Measurements from ENCODE around the gene PIGZ.

Gene PIGZ

DNA sequence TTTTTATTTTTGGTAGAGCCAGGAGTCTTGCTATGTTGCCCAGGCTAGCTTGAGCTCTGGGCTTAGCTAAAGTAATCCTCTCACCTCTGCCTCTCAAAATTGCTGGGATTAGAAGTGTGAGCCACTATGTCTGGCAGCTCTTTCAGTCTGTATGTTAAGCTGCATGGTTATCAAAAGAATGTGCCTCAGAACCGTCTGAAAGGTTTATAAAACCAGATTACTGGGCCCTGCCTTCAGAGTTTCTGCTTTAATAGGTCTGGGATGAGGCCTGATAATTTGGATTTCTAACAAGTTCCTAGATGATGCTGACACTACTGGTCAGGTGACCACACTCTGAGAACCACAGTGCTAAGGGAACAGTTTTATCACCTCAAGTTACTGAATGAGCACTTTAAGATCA, 66.3 kb downstream of the PIGZ start:
- DNase-seq, result no peak

DNA sequence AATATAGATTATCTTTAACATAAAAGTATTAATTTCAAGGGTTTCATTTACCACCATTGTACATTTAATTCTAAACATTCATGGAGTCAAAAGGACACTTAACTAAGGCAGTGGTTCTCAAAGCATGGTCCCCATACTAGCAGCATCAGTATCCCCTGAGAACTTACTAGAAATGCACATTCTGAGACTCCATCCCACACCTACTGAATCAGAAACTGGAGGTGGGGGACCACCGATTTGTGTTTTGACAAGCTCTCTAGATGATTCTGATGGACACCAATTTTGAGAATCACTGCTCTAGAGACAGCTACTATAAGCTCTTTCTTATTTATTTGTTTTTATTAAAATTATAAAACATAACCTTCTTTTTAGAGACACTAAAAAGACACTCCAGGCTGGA, 66.9 kb downstream of the PIGZ start:
- DNase-seq, result no peak

Measured in stimulated activated CD8-positive, alpha-beta memory T cell treated with anti-CD3 and anti-CD28 coated beads, Interleukin-4, amount 100 ng/mL, for 48 hours (primary cell).